Glutamatergic neuron (in vitro differentiated cells): ENCODE results near the gene ZCWPW1. TPM values are rescaled to one million over a fixed set of nuclear protein-coding genes. Genes with fewer than 3 reads are reported as not detected.
"Not testable (repeated sequence)": the region's sequence is repeated elsewhere in the genome, so short reads cannot be mapped to it uniquely, and the experiment has no call there.

ENCODE experiments used
- DNase-seq: peaks from one replicate; pipeline ENCODE4 v3.0.0; 2022
- H3K27ac Mint-ChIP-seq: one replicate; pipeline ENCODE4 v1.8.0; 2020; ENCODE audit warnings: mild to moderate bottlenecking, mixed read lengths, inconsistent platforms; ENCODE audit not compliant: unreplicated experiment
- H3K27me3 Mint-ChIP-seq: one replicate; pipeline ENCODE4 v1.8.0; 2020; ENCODE audit warnings: mild to moderate bottlenecking, moderate library complexity, mixed read lengths, inconsistent platforms; ENCODE audit not compliant: unreplicated experiment
- H3K36me3 Mint-ChIP-seq: one replicate; pipeline ENCODE4 v1.8.0; 2020; ENCODE audit warnings: mild to moderate bottlenecking, mixed read lengths, inconsistent platforms; ENCODE audit not compliant: unreplicated experiment
- H3K4me1 Mint-ChIP-seq: one replicate; pipeline ENCODE4 v1.8.0; 2020; ENCODE audit warnings: mild to moderate bottlenecking, low read depth, mixed read lengths, inconsistent platforms; ENCODE audit not compliant: unreplicated experiment
- H3K4me3 Mint-ChIP-seq: one replicate; pipeline ENCODE4 v1.8.0; 2020; ENCODE audit warnings: mild to moderate bottlenecking, mixed read lengths, inconsistent platforms; ENCODE audit not compliant: unreplicated experiment
- H3K9me3 Mint-ChIP-seq: one replicate; pipeline ENCODE4 v1.8.0; 2020; ENCODE audit warnings: mild to moderate bottlenecking, moderate library complexity, mixed read lengths, inconsistent platforms; ENCODE audit not compliant: unreplicated experiment
- total RNA-seq: library from RNA; stranded (reverse); fragmentation: NEBNext Ultra II Directional; extraction: Animal tissue kit (Norgen Biotek cat#: 25700); gene quantifications from one replicate; pipeline ENCODE4 v1.2.1, GENCODE V29; 2021; ENCODE audit not compliant: unreplicated experiment
- TF ChIP-seq, protein P1 (sequence below): fragments of 200-600 bp; sonication (generic); IDR thresholded peaks from one replicate; pipeline ENCODE4 v1.5.0; 2021; ENCODE audit not compliant: partially characterized antibody, unreplicated experiment

Gene ZCWPW1
- total RNA-seq, 1 donor from 2014 or later, result 1.8 TPM

DNA sequence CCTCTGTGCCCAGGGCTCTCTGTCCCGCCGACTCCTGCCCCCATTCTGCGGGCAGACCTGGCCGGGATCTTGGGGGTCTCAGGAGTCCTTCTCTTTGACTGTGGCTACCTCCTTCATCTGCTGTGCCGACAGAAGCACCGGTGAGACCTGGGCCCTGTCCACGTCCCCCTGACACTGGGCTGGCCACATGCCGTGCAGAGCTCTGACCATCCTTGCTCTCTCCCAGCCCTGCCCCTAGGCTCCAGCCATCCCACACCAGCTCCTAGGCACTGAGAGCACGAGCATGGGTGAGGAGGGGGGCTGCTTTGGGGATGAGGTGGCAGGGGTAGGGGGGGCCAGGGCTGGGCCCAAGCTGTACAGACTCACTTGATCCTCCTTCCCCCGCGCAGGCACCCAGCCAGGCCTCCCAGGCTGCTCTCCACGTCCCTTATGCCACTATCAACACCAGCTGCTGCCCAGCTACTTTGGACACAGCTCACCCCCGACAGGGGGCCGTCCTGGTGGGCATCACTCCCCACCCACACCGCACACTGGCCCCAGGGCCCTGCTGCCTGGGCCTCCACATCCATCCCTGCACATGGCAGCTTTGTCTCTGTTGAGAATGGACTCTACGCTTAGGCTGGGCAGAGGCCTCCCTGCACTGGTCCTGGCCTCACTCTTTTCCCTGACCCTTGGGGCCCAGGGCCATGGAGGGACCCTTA is 75.4 kb downstream of the ZCWPW1 start:
- peaks cover 2% of the 10 kb centered on the region for H3K4me1 Mint-ChIP-seq
- peaks cover 4% of the 10 kb centered on the region for H3K27me3 Mint-ChIP-seq
- H3K27ac Mint-ChIP-seq, result no peak overlapping the region
- no peak for DNase-seq
- TF ChIP-seq, protein P1, sequence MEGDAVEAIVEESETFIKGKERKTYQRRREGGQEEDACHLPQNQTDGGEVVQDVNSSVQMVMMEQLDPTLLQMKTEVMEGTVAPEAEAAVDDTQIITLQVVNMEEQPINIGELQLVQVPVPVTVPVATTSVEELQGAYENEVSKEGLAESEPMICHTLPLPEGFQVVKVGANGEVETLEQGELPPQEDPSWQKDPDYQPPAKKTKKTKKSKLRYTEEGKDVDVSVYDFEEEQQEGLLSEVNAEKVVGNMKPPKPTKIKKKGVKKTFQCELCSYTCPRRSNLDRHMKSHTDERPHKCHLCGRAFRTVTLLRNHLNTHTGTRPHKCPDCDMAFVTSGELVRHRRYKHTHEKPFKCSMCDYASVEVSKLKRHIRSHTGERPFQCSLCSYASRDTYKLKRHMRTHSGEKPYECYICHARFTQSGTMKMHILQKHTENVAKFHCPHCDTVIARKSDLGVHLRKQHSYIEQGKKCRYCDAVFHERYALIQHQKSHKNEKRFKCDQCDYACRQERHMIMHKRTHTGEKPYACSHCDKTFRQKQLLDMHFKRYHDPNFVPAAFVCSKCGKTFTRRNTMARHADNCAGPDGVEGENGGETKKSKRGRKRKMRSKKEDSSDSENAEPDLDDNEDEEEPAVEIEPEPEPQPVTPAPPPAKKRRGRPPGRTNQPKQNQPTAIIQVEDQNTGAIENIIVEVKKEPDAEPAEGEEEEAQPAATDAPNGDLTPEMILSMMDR, result no peak
- peaks cover 4% of the 10 kb centered on the region for H3K9me3 Mint-ChIP-seq
- no peaks in the 10 kb centered on the region for H3K36me3 Mint-ChIP-seq
- H3K4me3 Mint-ChIP-seq, result no peak overlapping the region

DNA sequence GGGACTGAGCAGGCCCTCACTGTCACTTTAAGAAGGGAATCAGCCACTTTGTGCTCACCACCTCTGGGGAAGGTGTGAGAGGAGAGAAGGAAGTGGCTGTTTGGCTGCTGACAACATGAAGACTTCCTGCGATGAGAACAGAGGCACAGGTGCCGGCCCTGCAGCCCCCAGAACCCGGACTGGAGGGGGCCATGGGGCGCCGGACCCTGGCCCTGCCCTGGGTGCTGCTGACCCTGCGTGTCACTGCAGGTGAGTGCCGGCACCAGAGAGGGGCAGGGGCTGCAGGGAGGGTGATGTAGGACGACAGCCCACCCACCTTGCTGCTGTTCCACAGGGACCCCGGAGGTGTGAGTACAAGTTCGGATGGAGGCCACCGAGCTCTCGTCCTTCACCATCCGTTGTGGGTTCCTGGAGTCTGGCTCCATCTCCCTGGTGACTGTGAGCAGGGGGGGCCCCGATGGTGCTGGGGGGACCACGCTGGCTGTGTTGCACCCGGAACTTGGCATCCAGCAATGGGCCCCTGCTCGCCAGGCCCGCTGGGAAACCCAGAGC is 76.2 kb downstream of the ZCWPW1 start:
- H3K4me3 Mint-ChIP-seq, H3K36me3 Mint-ChIP-seq, H3K9me3 Mint-ChIP-seq, DNase-seq, H3K4me1 Mint-ChIP-seq, H3K27me3 Mint-ChIP-seq, H3K27ac Mint-ChIP-seq: not testable (repeated sequence)

DNA sequence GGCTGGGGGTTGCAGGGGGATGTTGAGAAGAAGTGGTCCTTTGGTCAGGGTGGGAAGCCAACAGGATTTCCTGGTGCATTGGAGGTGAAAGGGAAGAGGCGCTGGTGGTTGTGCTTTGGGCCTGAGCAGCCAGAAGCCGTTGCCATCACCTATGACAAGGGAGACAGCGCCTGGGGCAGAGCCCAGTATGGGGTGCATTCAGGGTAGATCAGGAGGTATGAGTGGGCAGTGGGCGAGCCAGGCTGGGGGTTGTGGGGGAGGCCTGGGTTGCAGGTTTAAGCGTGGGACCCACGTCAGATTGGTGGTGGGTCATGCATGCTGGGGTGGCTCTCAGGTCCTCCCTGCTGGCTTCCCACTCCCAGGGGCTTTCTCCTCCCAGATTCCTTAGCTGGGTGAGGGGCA is 76.8 kb downstream of the ZCWPW1 start:
- no peak overlapping the region for H3K4me3 Mint-ChIP-seq
- no peak for DNase-seq
- peaks cover 4% of the 10 kb centered on the region for H3K9me3 Mint-ChIP-seq
- TF ChIP-seq, protein P1, result no peak
- H3K27ac Mint-ChIP-seq, result no peak overlapping the region
- peaks cover 2% of the 10 kb centered on the region for H3K4me1 Mint-ChIP-seq
- H3K36me3 Mint-ChIP-seq, result no peaks in the 10 kb centered on the region
- peaks cover 4% of the 10 kb centered on the region for H3K27me3 Mint-ChIP-seq

Other genes with a start within 250 kb of the ZCWPW1 start
- gene PVRIG, start 208.8 kb downstream of the ZCWPW1 start, total RNA-seq, result not detected
- gene SPDYE3, start 121.0 kb downstream of the ZCWPW1 start, total RNA-seq, result not detected
- 62.6 TPM for gene PILRB, start 70.6 kb downstream of the ZCWPW1 start, total RNA-seq
- 12.5 TPM for gene PILRA, start 55.2 kb downstream of the ZCWPW1 start, total RNA-seq
- gene MEPCE, start 1.1 kb upstream of the ZCWPW1 start, total RNA-seq, result 18.5 TPM
- 24.1 TPM for gene PPP1R35, start 7.8 kb upstream of the ZCWPW1 start, total RNA-seq
- gene SPACDR, start 35.6 kb upstream of the ZCWPW1 start, total RNA-seq, result 1.7 TPM
- gene TSC22D4, start 50.5 kb upstream of the ZCWPW1 start, total RNA-seq, result 39.6 TPM
- 36.6 TPM for gene NYAP1, start 55.2 kb upstream of the ZCWPW1 start, total RNA-seq
- 5.7 TPM for gene AGFG2, start 110.5 kb upstream of the ZCWPW1 start, total RNA-seq
- gene SAP25, start 145.2 kb upstream of the ZCWPW1 start, total RNA-seq, result 8.0 TPM
- 166 TPM for gene LRCH4, start 157.4 kb upstream of the ZCWPW1 start, total RNA-seq
- gene FBXO24, start 157.6 kb upstream of the ZCWPW1 start, total RNA-seq, result 0.49 TPM
- gene PCOLCE, start 173.7 kb upstream of the ZCWPW1 start, total RNA-seq, result 33.9 TPM
- gene MOSPD3, start 183.8 kb upstream of the ZCWPW1 start, total RNA-seq, result 37.1 TPM
- gene TFR2, start 212.8 kb upstream of the ZCWPW1 start, total RNA-seq, result 5.1 TPM
- 95.2 TPM for gene ACTL6B, start 227.7 kb upstream of the ZCWPW1 start, total RNA-seq
- gene GNB2, start 245.0 kb upstream of the ZCWPW1 start, total RNA-seq, result 275 TPM